ENCODE measurements around the gene UBE2G2.

GRCh38 chr21:44773291-44773932 is 28.2 kb downstream of the UBE2G2 start:
- no peak for TF ChIP-seq CTCF (IDR thresholded peaks at IDR 0.05)
- TF ChIP-seq POLR2A (IDR thresholded peaks at IDR 0.05), result no peak
